Type B pancreatic cell (in vitro differentiated cells): ENCODE results near the gene CEP104. TPM values are rescaled to one million over a fixed set of nuclear protein-coding genes. Genes with fewer than 3 reads are reported as not detected.
A peak's percentile ranks its signal among the peaks of the same experiment; 100 is the strongest.

ENCODE experiments used
- DNase-seq: peaks from one replicate; pipeline ENCODE4 v3.0.0; 2021; ENCODE audit warnings: mixed read lengths; ENCODE audit not compliant: unreplicated experiment; ENCODE audit errors: extremely low spot score
- H3K27ac Mint-ChIP-seq: 2 replicates; pipeline ENCODE4 v1.8.0; 2021; ENCODE audit warnings: mild to moderate bottlenecking, mixed read lengths
- H3K27me3 Mint-ChIP-seq: 2 replicates; pipeline ENCODE4 v1.8.0; 2021; ENCODE audit warnings: mixed read lengths
- H3K36me3 Mint-ChIP-seq: 2 replicates; pipeline ENCODE4 v1.8.0; 2021; ENCODE audit warnings: mixed read lengths
- H3K4me1 Mint-ChIP-seq: one replicate; pipeline ENCODE4 v1.8.0; 2021; ENCODE audit warnings: mixed read lengths; ENCODE audit not compliant: unreplicated experiment
- H3K4me3 Mint-ChIP-seq: 2 replicates; pipeline ENCODE4 v1.8.0; 2021; ENCODE audit warnings: mild to moderate bottlenecking, mixed read lengths
- H3K9me3 Mint-ChIP-seq: 2 replicates; pipeline ENCODE4 v1.8.0; 2021; ENCODE audit warnings: mixed read lengths
- total RNA-seq: library from RNA; stranded (reverse); gene quantifications from 2 replicates; pipeline ENCODE4 v1.2.1, GENCODE V29; 2021; ENCODE audit warnings: low replicate concordance
- TF ChIP-seq, protein P1 (sequence below): fragments of 200-600 bp; sonication (generic); conservative IDR thresholded peaks from 2 replicates; pipeline ENCODE4 v1.5.0; 2021; ENCODE audit warnings: antibody characterized with exemption, mild to moderate bottlenecking

CEP104 gene
- total RNA-seq, 1 donor from 2014 or later, result 41.9 TPM

- TF ChIP-seq, protein P1, sequence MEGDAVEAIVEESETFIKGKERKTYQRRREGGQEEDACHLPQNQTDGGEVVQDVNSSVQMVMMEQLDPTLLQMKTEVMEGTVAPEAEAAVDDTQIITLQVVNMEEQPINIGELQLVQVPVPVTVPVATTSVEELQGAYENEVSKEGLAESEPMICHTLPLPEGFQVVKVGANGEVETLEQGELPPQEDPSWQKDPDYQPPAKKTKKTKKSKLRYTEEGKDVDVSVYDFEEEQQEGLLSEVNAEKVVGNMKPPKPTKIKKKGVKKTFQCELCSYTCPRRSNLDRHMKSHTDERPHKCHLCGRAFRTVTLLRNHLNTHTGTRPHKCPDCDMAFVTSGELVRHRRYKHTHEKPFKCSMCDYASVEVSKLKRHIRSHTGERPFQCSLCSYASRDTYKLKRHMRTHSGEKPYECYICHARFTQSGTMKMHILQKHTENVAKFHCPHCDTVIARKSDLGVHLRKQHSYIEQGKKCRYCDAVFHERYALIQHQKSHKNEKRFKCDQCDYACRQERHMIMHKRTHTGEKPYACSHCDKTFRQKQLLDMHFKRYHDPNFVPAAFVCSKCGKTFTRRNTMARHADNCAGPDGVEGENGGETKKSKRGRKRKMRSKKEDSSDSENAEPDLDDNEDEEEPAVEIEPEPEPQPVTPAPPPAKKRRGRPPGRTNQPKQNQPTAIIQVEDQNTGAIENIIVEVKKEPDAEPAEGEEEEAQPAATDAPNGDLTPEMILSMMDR, result no peak
- H3K27me3 Mint-ChIP-seq, result no peaks in the 10 kb centered on the region
- H3K36me3 Mint-ChIP-seq, result peaks cover 9% of the 10 kb centered on the region
- no peak for DNase-seq
- H3K9me3 Mint-ChIP-seq, result no peaks in the 10 kb centered on the region
- no peak overlapping the region for H3K4me3 Mint-ChIP-seq
- no peaks in the 10 kb centered on the region for H3K4me1 Mint-ChIP-seq
- no peak overlapping the region for H3K27ac Mint-ChIP-seq
These were observed 7.9 kb upstream of the CEP104 start for GRCh38 chr1:3864884-3865283.

DNA sequence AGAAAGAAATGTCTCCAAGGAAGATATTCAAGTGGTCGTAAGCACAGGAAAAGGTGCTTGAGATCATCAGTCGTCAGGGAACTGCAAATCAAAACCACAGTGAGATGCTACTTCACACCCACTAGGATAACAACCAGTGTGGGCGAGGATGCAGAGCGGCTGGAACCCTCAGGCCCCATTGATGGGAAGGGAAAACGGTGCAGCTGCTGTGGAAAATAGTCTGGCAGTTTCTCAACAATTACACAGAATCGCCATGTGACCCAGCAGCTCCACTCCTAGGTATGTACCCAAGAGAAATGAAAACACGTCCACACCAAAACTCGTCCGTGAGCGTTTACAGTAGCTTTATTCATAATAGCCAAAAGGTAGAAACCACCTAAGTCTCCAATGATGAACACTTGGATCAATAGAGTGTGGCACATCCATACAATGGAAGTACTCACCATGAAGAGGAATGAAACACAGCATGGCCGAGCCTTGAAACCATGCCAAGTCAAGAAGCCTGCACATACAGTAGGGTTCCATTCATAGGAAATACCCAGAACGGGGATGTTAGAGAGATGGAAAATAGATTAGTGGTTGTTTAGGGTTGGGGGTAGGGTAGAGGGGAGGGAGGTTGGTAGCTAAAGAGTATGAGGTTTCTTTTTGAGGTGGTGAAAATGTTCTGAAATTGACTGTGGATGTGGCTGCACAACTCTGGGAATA is 6.4 kb upstream of the CEP104 start:
- Mint-ChIP-seq H3K4me3 (no peak overlapping the region), H3K9me3 (no peaks in the 10 kb centered on the region), H3K27me3 (no peaks in the 10 kb centered on the region), H3K4me1 (peaks cover 5% of the 10 kb centered on the region), H3K36me3 (peaks cover 5% of the 10 kb centered on the region), H3K27ac (no peak overlapping the region)
- DNase-seq, result no peak
- TF ChIP-seq, protein P1, result no peak

DNA sequence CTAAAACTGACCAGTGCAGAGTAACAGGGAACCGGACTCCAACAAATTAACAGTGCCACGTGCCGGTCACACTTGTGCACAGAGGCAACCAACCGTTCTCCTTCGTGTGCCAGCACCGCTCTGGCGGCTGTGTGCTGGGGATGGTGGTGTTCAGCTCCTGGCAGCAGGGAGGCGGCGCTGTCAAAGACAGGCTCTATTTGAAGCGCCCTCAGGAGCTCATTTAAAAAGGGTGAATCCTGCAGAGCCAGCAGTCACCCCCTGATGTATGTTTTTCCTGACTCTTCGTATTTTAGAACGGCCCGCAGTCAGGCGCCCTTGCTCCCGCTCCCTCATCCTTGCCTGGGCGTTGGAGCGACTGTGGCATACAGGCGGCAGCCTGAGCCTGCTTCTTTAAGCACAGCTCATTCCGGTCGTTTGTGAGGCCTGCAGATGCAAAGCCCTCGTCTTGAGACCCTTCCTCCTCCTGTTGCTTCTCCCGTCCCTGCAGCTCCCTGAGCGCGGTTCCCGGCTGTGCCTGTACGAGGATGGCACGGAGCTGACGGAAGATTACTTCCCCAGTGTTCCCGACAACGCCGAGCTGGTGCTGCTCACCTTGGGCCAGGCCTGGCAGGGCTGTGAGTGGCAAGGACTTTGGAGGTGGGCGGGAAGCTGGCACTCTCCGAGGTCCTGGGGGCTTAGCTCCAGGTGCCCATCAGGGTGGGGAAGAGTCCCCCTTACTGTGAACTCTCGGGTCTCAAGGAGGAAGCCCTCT is 1.4 kb upstream of the CEP104 start:
- Mint-ChIP-seq H3K27ac (no peak overlapping the region), H3K4me3 (peak overlapping the region; percentile 100), H3K4me1 (peaks cover 15% of the 10 kb centered on the region), H3K27me3 (no peaks in the 10 kb centered on the region), H3K36me3 (no peaks in the 10 kb centered on the region), H3K9me3 (no peaks in the 10 kb centered on the region)
- no peak for DNase-seq
- TF ChIP-seq, protein P1, result no peak

DNA sequence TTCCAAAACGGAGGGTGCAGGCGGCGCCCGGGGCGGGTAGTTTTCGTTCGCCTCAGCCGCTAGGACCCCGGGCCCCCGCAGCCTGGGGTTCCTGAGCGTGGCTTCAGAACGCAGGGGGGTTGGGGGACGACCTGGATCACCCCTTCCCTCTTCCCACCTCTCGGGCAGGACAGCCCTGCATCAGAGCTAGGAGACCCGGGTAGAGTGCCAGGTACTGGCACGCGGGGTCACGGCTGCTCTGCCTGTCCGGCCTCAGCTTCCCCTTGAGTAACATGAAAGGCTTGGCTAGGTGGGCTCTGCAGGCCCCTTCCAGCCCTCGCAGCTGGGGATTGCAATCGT is 749 bp upstream of the CEP104 start:
- no peaks in the 10 kb centered on the region for H3K9me3 Mint-ChIP-seq
- H3K27ac Mint-ChIP-seq, result no peak overlapping the region

DNA sequence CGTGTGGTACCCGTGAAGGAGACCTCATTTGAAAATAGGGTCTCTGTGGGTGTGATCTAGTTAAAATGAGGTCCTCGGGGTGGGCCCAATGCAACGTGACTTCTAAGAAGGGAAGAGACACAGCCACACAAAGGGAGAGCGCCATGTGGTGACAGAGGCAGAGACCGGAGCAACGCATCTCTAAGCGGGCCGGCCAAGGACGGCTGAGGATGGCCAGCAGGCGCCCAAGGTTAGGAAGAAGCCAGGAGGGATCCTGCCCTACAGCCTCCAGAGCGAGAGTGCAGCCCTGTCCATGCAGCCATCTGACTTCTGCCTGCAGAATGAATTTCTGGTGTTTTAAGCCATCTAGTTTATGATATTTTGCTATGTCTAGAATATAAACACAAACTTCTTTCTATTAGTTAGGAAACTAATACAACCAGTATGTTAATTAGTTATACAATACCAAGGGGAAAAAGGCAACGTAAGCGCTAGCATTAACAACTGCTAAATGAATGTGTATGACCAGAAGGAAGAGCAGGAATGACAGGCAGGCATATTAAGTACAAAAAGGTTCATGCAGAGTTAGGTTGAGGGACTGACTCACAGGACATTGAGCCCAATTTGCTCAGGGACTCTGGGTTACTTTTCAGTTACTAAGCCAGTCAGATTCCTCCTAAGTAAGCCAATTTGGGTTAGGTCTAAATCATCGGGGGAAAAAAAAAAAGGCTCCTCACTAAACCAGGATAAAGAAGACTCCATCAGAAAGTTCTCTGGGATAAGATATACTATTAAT is 4.1 kb downstream of the CEP104 start:
- Mint-ChIP-seq H3K27ac (no peak overlapping the region), H3K36me3 (peaks cover 1% of the 10 kb centered on the region), H3K4me3 (no peak overlapping the region), H3K4me1 (peaks cover 5% of the 10 kb centered on the region), H3K9me3 (no peaks in the 10 kb centered on the region), H3K27me3 (no peaks in the 10 kb centered on the region)
- TF ChIP-seq, protein P1, result no peak
- no peak for DNase-seq

More for the DNA sequence above, 749 bp upstream of the CEP104 start:
- no peak for DNase-seq
- Mint-ChIP-seq H3K4me1 (peaks cover 15% of the 10 kb centered on the region), H3K27me3 (no peaks in the 10 kb centered on the region), H3K4me3 (peak overlapping the region; percentile 100), H3K36me3 (no peaks in the 10 kb centered on the region)
- TF ChIP-seq, protein P1, result no peak
